ENCODE results near the gene JAZF1.
"Not testable (repeated sequence)": the region's sequence is repeated elsewhere in the genome, so short reads cannot be mapped to it uniquely, and the experiment has no call there.

JAZF1 gene

DNA sequence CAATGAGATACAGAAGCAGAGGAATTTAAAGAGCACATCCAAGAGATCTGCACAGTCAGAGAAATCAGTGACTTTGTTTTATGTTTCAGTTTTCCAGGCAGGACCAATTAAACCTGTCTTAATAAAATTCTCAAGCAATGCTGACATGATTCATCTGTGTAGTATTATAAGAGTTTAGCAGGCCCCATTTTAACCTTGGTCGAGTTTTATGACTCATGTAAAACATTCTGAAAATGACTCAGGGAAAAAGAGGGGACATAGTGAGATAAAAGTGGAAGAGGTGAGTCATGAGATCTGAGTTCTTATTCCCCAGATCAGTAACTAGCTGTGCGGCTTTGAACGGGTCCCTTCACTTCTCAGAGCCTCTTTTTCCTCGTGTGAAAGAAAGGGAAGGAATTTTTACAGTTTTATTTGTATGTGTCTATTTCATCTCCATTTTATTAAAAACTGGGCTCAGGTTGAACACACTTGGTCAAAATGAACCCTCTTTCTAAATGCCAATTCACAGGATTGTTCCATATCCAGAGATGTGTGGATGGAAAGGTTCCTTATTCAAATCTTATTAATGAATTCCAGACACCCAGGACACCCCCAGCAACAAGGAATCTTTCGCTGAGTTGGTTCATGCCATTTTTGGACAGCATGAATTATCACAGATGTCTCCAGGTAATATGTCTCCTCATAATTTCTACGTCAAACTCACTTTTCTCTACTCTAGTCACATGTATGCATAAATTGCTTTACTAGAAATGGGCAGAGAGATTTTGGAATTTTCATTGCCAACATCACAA lies 143.2 kb downstream of the JAZF1 start:
- peak; percentile 83 to 85 for ATAC-seq

DNA sequence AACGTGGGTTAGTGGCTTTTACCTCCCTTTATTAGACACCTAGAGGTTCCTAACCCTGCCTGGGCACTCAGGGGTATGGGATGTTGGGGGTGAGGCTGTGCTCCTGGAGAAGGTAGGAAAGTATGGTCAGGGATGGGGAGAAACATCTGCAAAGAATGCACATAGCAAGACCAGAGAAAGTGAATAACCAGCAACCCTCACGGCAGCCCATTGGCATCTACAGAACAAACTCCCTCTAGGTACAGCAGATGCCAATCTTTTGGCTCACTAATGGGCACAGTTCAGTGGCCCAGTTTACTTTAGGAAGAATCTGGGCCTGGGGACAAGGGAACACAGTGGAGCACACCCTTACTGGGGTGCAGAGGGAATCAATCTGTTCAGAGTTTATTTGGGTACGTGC lies 143.9 kb downstream of the JAZF1 start:
- ATAC-seq = no peak

DNA sequence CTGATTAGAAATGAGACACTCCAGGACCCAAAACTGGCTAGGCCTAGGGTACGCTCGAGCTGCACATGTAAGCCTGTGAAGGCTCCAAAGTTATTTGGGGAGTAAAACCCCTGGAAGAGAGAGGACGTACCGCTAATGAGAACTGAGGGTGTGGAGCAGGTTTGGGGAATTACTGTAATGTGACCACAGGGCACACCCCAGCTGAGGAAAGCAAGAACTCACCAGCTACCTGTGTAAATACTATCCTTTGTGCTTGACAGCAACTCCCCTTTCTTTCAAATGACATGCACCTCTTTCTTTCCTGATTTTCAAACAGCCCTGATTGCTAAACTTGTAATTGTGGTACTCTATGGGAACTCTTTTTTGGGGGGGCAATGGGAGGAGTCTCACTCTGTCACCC lies 147.2 kb downstream of the JAZF1 start:
- ATAC-seq = no peak

DNA sequence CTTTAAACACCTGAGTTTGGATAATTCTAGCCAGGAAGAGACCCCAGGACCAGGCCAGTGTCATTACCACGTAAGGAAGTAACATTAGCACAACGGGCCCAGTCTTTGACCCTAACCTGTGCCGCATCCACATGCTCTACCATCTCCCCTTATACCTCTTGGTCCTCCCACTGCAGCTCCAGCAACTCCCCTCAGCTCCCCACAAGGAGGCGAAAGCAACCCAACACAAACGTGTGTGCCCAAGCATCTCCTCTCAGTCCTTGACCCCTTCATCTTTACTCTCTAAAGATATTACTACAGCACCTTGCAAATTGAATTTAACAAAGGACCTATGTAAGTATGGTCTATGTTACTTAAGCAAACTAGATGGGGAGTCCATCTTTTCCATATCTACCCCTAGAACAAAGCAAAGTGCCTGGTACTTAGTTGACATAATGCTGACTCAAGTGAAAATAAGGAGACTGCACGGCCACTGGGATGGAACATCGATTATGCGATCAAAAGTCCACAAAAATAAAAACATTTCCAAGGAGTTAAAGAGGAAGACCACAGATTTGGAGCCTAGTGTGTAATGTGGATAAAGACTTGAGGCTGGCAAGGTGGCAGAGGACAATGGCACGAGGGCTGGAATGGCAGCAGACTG lies 147.7 kb downstream of the JAZF1 start:
- no peak for ATAC-seq

GRCh38 chr7:28029051-28029450 lies 151.5 kb downstream of the JAZF1 start:
- ATAC-seq = no peak

DNA sequence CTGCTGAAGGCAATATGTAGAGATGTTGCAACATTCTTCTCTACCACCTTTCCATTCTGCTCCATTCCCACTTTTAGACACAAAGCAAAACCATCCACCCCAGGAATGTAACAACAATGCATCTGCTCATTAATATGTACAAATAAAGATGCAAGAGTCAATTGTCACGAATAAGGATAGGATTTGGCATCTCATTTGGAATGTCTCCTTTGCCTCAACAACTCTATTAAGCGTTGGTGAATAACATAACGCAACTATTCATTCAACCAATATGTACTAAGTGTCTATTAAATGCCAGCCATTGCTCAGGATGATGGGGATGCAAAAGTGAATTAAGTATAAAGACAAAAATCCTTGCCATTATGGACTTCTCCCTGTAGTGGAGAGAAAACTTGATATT lies 152.1 kb downstream of the JAZF1 start:
- no peak for ATAC-seq

DNA sequence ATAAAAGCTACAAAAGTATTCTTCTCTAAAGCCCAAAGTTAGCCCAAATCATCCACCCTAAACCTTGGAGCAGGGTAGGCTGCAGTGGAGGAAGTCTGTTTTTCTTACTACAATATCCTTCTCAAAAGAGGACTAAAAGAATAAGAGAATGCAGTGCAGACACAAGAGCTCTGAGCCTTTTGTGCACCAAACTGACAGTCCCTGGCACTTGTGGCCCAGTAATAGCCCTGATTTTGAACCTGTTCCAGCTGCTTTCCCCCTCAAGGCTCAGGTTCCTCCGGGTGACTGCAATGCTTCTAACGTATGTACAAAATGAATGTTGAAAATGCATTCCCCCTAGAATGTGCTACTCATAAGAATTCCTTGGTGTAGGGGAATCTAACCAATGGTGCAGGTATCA lies 154.4 kb downstream of the JAZF1 start:
- no peak for ATAC-seq

- ATAC-seq = no peak
Observed at GRCh38 chr7:28024786-28025334, 155.7 kb downstream of the JAZF1 start.

DNA sequence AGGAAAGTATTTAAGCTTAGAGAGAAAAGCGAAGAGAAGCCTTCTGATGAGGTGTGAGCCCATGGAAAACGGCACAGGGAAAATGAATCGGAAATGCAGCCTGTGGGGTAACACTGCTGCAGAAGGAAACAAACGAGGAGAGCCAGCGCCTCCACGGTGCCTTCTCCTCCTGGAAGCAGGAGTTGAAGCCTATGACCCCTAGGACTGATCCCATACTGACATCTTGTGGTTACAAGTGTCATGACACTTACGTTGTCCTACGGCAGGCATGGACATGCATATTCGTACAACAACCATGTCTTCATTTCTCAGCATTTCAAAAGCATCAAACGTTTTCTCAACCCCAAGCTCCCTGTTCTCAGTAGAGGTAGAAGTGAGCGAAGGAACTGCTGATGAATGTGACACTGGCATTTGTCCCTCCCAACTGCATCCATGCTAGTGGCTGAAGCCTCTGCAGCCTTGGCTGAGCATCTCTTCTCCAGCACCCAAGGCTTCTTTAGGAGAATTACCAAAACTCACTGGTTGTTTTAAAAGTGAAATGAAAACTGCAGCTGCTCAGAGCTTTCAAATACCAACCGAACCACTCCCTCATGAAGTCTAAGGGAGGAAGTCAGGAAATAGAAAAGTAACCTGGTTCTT lies 160.2 kb downstream of the JAZF1 start:
- ATAC-seq = peak; percentile 61 to 69

DNA sequence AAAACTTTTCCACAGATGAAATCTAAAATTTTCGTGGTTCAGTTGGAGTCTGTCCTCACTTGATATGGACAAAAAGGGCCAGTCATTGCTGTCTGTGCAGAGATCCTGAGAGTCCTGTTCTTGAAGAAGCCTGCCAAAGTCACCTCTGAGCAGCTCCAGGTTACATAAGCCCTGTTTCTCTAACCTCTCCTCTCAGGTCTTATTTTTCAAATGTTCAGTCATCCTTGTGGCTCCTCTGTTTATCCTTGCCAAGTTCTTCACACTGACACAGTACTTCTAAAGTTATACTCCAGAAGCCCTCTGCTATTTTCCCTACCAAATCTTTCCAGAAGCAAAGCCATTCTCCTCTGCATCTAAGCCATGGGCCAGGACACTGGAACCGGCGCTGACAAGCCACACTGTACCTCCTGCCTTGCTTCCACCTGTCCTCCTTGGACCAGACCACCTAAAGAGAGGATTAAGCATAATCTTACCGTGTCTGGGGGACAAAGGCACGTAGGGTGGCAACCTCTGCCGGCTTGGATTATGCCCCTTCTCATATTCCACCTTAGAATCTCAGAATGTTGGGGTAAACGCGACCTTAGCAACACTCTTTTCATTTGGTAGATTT lies 161.6 kb downstream of the JAZF1 start:
- ATAC-seq = no peak

DNA sequence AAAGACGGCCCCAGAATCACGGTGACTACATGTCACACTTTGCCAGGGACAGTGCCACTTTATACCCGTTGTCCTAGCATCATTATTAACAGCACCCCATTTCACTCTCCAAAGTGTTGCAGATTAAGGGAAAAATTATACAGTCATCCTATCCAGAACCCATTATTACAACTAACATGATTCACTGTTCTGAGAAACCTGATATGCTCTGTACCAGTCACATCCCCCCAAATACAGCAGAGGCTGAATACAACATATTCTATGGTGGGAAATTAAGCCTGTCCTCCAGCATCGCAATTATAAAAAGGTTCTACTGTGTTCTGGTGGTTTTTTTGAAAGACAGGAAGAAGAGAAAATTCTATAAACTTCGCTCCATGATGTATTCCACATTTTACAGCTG lies 162.1 kb downstream of the JAZF1 start:
- ATAC-seq = peak; percentile 65 to 83

GRCh38 chr7:28018020-28018419 lies 162.6 kb downstream of the JAZF1 start:
- no peak for ATAC-seq

- ATAC-seq = no peak
Observed at GRCh38 chr7:28017372-28017771, 163.2 kb downstream of the JAZF1 start.

GRCh38 chr7:28016297-28016696 lies 164.3 kb downstream of the JAZF1 start:
- ATAC-seq = no peak

GRCh38 chr7:28015169-28015568 lies 165.4 kb downstream of the JAZF1 start:
- ATAC-seq = no peak

- not testable (repeated sequence) for ATAC-seq
Observed at GRCh38 chr7:28014340-28014739, 166.3 kb downstream of the JAZF1 start.

GRCh38 chr7:28013441-28013840 lies 167.2 kb downstream of the JAZF1 start:
- ATAC-seq = no peak

- ATAC-seq = no peak
Observed at GRCh38 chr7:28013019-28013418, 167.6 kb downstream of the JAZF1 start.

DNA sequence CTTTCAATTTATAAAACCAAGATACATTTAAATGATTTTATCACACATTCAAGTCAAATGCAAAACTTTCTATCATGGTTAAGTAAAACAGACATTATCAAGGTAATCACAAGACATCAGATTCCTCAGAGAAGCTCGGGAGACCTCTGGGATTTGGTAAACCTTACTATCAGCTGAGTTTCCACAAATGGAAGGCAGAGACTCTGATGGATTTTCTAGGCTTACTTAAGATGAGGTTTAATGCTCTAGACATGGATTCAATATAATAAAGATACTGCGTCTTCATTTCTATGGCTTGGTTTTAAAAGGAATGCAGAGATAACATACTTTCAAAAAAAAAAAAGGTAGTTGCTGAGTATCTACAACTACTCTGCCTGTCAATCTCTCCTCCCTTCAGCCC lies 171.7 kb downstream of the JAZF1 start:
- ATAC-seq = no peak

GRCh38 chr7:28008171-28008570 lies 172.4 kb downstream of the JAZF1 start:
- ATAC-seq = no peak

GRCh38 chr7:28006491-28006890 lies 174.1 kb downstream of the JAZF1 start:
- ATAC-seq = no peak

- peak; percentile 71 to 75 for ATAC-seq
Observed at GRCh38 chr7:28005847-28006231, 174.8 kb downstream of the JAZF1 start.

All from activated CD4-positive, CD25-positive, alpha-beta regulatory T cell treated with anti-CD3 and anti-CD28 coated beads, Interleukin-2, amount 50 U/mL, for 24 hours (primary cell).